H1 (cell line): ENCODE measurements around the gene TMEM17. TPM values are rescaled to one million over a fixed set of nuclear protein-coding genes. Genes with fewer than 3 reads are reported as not detected.

Experiments
- CHD1 ChIP-seq: IDR thresholded peaks from 2 replicates; pipeline ENCODE4 v1.6.1; 2012; ENCODE audit warnings: low read depth, low read length, improper control_type of control experiment
- SAP30 ChIP-seq: fragments of 300-600 bp; sonication (generic); IDR thresholded peaks from 2 replicates; pipeline ENCODE4 v1.7.1; 2012; ENCODE audit warnings: low read length, moderate library complexity, mild to moderate bottlenecking, inconsistent platforms; ENCODE audit not compliant: insufficient read depth, insufficient replicate concordance
- polyA plus RNA-seq, 7 experiments: library from polyadenylated mRNA; depleted of rRNA in 3 of 7; stranded (reverse) in 5 of 7; unstranded in 2 of 7; fragments of >200 nt in 5 of 7; fragments of 200-250 nt in 2 of 7; gene quantifications; 1 replicate in 5 of 7; 2 replicates in 1 of 7; 4 replicates in 1 of 7; pipeline versions ENCODE4 v1.2.1 to v1.2.3, GENCODE V29; 2011 to 2013; ENCODE audit warnings: missing spikeins in 2 of 7, mixed read lengths in 2 of 7
- total RNA-seq: library from RNA; stranded (reverse); fragmentation: NEBNext Ultra II Directional; extraction: Animal tissue kit (Norgen Biotek cat#: 25700); gene quantifications from 2 replicates; pipeline ENCODE4 v1.2.1, GENCODE V29; 2021

The TMEM17 gene
- total and polyA plus RNA-seq, 2 of the 8 experiments (the other 6 are each of a cell fraction or from before 2014, with no cell fraction given) = 0.69 to 1.2 TPM

GRCh38 chr2:62511636-62512035, 5.6 kb upstream of the TMEM17 start (continued):
- TF ChIP-seq SAP30 (no peak), CHD1 (no peak)
